ENCODE results near the gene GLRX.

GLRX gene

DNA sequence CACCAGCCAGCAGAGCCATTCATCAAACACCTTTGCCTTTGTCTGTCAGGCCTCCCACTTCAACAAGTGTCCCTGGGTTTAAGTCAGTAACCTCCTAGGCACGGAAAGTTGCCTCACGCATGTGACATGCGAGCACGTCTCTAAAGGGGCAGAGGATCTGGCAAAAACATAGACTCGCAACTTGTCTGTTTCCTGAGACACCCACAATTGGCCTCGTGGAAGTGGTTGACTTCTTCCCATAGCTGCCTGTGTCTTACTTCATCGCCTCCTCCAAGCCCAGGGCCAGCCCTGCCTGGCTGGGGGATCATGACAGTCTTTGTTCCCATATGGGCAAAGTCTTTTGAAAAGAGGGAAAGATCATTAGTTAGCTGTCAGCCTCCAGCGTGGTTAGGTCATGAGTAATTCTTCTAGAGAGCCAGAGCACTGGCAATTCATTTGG, 35.5 kb upstream of the GLRX start:
- Histone ChIP-seq H2AFZ (ENCODE audit: low read depth, low read length, severe bottlenecking) (no peak overlapping the region), H3K4me2 (ENCODE audit: low read depth, low read length, poor library complexity, severe bottlenecking) (no peak overlapping the region), H3K79me2 (ENCODE audit: insufficient read depth, low read length) (no peaks in the 10 kb centered on the region), H3K9ac (ENCODE audit: low read length) (no peak overlapping the region), H3K27me3 (ENCODE audit: low read length) (no peaks in the 10 kb centered on the region), H3K4me3 (ENCODE audit: insufficient read depth, low read length, poor library complexity, severe bottlenecking) (no peak overlapping the region), H3F3A (ENCODE audit: insufficient read depth) (no peaks in the 10 kb centered on the region), H3K9me3 (ENCODE audit: insufficient read depth, low read length) (no peaks in the 10 kb centered on the region), H3K27ac (ENCODE audit: low read depth, low read length) (no peak overlapping the region), H3K9me2 (replicated peaks; ENCODE audit: insufficient read depth, low read length) (no peaks in the 10 kb centered on the region), H3K36me3 (ENCODE audit: low read length) (no peaks in the 10 kb centered on the region), H4K20me1 (ENCODE audit: low read depth, low read length) (no peaks in the 10 kb centered on the region)
- TF ChIP-seq EZH2phosphoT487 (conservative IDR thresholded peaks at IDR 0.05; ENCODE audit: low read length) = no peak
- TF ChIP-seq, protein P1, sequence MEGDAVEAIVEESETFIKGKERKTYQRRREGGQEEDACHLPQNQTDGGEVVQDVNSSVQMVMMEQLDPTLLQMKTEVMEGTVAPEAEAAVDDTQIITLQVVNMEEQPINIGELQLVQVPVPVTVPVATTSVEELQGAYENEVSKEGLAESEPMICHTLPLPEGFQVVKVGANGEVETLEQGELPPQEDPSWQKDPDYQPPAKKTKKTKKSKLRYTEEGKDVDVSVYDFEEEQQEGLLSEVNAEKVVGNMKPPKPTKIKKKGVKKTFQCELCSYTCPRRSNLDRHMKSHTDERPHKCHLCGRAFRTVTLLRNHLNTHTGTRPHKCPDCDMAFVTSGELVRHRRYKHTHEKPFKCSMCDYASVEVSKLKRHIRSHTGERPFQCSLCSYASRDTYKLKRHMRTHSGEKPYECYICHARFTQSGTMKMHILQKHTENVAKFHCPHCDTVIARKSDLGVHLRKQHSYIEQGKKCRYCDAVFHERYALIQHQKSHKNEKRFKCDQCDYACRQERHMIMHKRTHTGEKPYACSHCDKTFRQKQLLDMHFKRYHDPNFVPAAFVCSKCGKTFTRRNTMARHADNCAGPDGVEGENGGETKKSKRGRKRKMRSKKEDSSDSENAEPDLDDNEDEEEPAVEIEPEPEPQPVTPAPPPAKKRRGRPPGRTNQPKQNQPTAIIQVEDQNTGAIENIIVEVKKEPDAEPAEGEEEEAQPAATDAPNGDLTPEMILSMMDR (IDR thresholded peaks at IDR 0.05; ENCODE audit: insufficient read depth, low read length, poor library complexity, severe bottlenecking) = no peak

DNA sequence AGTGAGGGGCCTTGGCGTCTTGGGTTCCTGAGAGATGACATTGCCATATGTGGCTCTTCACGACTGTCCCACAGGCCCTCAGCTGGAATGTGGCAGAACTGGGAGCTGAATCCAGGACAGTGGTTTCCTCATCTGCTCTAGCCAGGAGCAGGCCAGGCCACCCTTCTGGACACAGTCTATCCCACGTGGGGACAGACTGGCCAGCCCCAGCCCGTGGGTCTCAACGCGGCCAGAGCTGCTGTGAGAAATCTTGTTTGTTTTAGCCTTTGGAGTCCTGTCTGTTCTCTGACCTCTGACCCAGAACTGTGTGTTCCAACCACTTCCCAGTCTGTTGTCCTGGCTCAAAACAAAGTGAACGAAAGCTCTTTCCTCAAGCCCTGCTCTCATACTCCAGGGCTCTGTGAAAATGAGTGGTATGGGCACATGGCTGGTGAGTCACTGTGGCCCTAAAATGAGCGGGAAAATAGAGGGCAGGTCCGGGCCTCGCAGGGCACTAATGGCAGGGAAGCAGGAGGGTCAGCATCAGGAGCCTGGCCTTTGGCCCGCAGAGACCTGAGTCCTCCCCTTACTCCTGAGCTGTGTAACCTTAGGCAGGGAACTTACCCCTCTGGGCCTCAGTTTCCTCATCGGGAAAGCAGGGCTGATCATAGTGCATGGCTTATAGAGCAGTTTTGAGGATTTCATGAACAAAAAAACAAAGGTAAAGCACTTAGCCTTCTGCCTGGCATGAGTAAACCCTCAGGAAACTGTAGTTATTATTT, 34.8 kb upstream of the GLRX start:
- Histone ChIP-seq H3F3A (ENCODE audit: insufficient read depth) (no peaks in the 10 kb centered on the region), H3K27me3 (ENCODE audit: low read length) (no peaks in the 10 kb centered on the region), H3K9me2 (replicated peaks; ENCODE audit: insufficient read depth, low read length) (no peaks in the 10 kb centered on the region), H3K27ac (ENCODE audit: low read depth, low read length) (no peak overlapping the region), H3K9me3 (ENCODE audit: insufficient read depth, low read length) (no peaks in the 10 kb centered on the region), H3K9ac (ENCODE audit: low read length) (no peak overlapping the region), H3K4me2 (ENCODE audit: low read depth, low read length, poor library complexity, severe bottlenecking) (no peak overlapping the region), H4K20me1 (ENCODE audit: low read depth, low read length) (no peaks in the 10 kb centered on the region), H2AFZ (ENCODE audit: low read depth, low read length, severe bottlenecking) (no peak overlapping the region), H3K36me3 (ENCODE audit: low read length) (no peaks in the 10 kb centered on the region), H3K79me2 (ENCODE audit: insufficient read depth, low read length) (no peaks in the 10 kb centered on the region), H3K4me3 (ENCODE audit: insufficient read depth, low read length, poor library complexity, severe bottlenecking) (no peak overlapping the region)
- TF ChIP-seq, protein P1 (IDR thresholded peaks at IDR 0.05; ENCODE audit: insufficient read depth, low read length, poor library complexity, severe bottlenecking) = no peak
- no peak for TF ChIP-seq EZH2phosphoT487 (conservative IDR thresholded peaks at IDR 0.05; ENCODE audit: low read length)

DNA sequence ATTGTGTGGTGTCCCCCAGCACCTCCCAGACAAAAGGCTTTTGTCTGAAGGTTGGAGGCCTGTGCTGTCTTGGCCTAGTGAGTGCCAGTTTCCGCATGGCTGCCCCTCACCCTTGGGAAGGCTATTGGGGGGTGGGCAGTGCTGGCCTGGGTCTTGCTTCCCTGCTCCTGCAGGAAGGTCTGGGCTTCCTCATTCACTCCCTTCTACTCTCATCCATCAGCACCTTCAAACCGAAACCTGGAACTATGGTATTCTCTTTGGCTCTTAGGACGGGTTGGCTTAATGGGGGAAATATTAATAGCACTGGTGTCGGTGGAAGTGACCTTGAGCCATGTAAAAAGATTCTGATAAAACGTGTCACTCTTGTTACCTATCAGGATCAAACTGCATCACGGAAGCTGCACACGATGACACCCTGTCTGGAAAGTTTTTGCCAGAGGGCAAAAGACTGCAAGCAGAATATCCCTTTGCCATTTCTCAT, 34.0 kb upstream of the GLRX start:
- Histone ChIP-seq H3K4me3 (ENCODE audit: insufficient read depth, low read length, poor library complexity, severe bottlenecking) (no peak overlapping the region), H3K27me3 (ENCODE audit: low read length) (no peaks in the 10 kb centered on the region), H3K36me3 (ENCODE audit: low read length) (no peaks in the 10 kb centered on the region), H3K4me2 (ENCODE audit: low read depth, low read length, poor library complexity, severe bottlenecking) (no peak overlapping the region), H3K79me2 (ENCODE audit: insufficient read depth, low read length) (no peaks in the 10 kb centered on the region), H4K20me1 (ENCODE audit: low read depth, low read length) (no peaks in the 10 kb centered on the region), H3F3A (ENCODE audit: insufficient read depth) (no peaks in the 10 kb centered on the region), H3K9me2 (replicated peaks; ENCODE audit: insufficient read depth, low read length) (no peaks in the 10 kb centered on the region), H3K9me3 (ENCODE audit: insufficient read depth, low read length) (no peaks in the 10 kb centered on the region), H3K27ac (ENCODE audit: low read depth, low read length) (no peak overlapping the region), H2AFZ (ENCODE audit: low read depth, low read length, severe bottlenecking) (no peak overlapping the region), H3K9ac (ENCODE audit: low read length) (no peak overlapping the region)
- TF ChIP-seq, protein P1 (IDR thresholded peaks at IDR 0.05; ENCODE audit: insufficient read depth, low read length, poor library complexity, severe bottlenecking) = no peak
- TF ChIP-seq EZH2phosphoT487 (conservative IDR thresholded peaks at IDR 0.05; ENCODE audit: low read length) = no peak
